Upper lobe of right lung (tissue), 1 donor: ENCODE results near the gene SMCR8. TPM values are rescaled to one million over a fixed set of nuclear protein-coding genes. Genes with fewer than 3 reads are reported as not detected.
A peak's percentile ranks its signal among the peaks of the same experiment; 100 is the strongest.

Experiments
- ATAC-seq: fragments of 200-7000 bp; cut with Tn5 transposase; one replicate; pipeline ENCODE4 v1.9.1; 2020; ENCODE audit warnings: mild to moderate bottlenecking, moderate library complexity
- DNase-seq: peaks from one replicate; pipeline ENCODE4 v3.0.0-alpha.2; 2020
- H3K27ac ChIP-seq: fragments of 200-600 bp; one replicate; pipeline ENCODE4 v1.8.0; 2022
- H3K27me3 ChIP-seq: fragments of 200-600 bp; one replicate; pipeline ENCODE4 v1.8.0; 2022; ENCODE audit warnings: mild to moderate bottlenecking
- H3K36me3 ChIP-seq: fragments of 200-600 bp; one replicate; pipeline ENCODE4 v1.8.0; 2022
- H3K4me1 ChIP-seq: fragments of 200-600 bp; one replicate; pipeline ENCODE4 v1.8.0; 2022
- H3K4me3 ChIP-seq: fragments of 200-600 bp; one replicate; pipeline ENCODE4 v1.8.0; 2022; ENCODE audit warnings: mild to moderate bottlenecking
- H3K9me3 ChIP-seq: fragments of 200-600 bp; one replicate; pipeline ENCODE4 v1.8.0; 2022
- intact Hi-C: fragments of 100-400 bp; cut with DNase I; formaldehyde crosslinking; loops from one replicate; pipeline ENCODE4 v1.11.0; 2022
- total RNA-seq: library from RNA; stranded (reverse); fragmentation: NEBNext Ultra II Directional; extraction: Animal tissue kit (Norgen Biotek cat#: 25700); gene quantifications from one replicate; pipeline ENCODE4 v1.2.1, GENCODE V29; 2021
- TF ChIP-seq, protein P1 (sequence below): fragments of 200-600 bp; IDR thresholded peaks from one replicate; pipeline ENCODE4 v1.8.0; 2022; ENCODE audit warnings: antibody characterized with exemption
- donor health status: DM: no; HTN: yes; CAD: no; lungs with severe emphysema.

The SMCR8 gene
- total RNA-seq, 1 donor from 2014 or later: 25.2 TPM

DNA sequence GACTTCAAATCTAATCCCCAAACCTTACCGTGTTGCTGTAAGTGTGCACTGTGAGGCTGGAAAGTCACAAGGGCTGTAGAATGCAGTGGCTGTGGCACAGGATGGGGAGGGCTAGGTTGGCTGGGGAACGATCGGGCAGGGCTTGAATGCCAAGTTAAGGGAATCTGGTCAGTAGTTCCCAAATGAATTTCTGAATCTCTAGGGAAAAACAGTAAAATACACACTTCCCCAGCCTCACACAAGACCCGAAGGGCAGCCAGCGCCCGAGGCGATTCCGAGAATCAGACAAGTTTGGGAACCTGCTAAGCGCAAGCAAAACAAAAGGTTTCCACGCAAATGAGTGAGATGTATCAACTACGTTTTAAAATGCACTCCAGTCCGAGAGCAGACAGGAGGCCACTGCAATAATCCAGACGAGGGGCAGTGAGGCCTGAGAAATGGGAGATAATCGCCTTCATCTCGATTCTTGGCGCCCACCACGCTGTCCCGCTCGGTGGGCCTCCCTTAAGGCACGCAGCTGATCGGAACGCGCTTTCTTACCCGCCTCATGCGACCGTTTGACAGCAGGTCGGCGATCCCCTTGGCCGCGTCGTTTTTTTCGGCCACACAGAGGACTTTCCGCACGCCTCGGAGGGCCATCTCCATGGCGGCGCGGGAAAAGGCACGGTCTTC lies 898 bp upstream of the SMCR8 start:
- intact Hi-C loops: no loop called here
- DNase-seq (no peak), ATAC-seq (no peak)
- Histone ChIP-seq H3K27me3 (no peaks in the 10 kb centered on the region), H3K9me3 (no peaks in the 10 kb centered on the region), H3K36me3 (peaks cover 30% of the 10 kb centered on the region), H3K4me3 (peak overlapping the region; percentile 97), H3K27ac (peak overlapping the region; percentile 98), H3K4me1 (peaks cover 61% of the 10 kb centered on the region)
- TF ChIP-seq, protein P1, sequence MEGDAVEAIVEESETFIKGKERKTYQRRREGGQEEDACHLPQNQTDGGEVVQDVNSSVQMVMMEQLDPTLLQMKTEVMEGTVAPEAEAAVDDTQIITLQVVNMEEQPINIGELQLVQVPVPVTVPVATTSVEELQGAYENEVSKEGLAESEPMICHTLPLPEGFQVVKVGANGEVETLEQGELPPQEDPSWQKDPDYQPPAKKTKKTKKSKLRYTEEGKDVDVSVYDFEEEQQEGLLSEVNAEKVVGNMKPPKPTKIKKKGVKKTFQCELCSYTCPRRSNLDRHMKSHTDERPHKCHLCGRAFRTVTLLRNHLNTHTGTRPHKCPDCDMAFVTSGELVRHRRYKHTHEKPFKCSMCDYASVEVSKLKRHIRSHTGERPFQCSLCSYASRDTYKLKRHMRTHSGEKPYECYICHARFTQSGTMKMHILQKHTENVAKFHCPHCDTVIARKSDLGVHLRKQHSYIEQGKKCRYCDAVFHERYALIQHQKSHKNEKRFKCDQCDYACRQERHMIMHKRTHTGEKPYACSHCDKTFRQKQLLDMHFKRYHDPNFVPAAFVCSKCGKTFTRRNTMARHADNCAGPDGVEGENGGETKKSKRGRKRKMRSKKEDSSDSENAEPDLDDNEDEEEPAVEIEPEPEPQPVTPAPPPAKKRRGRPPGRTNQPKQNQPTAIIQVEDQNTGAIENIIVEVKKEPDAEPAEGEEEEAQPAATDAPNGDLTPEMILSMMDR: no peak

DNA sequence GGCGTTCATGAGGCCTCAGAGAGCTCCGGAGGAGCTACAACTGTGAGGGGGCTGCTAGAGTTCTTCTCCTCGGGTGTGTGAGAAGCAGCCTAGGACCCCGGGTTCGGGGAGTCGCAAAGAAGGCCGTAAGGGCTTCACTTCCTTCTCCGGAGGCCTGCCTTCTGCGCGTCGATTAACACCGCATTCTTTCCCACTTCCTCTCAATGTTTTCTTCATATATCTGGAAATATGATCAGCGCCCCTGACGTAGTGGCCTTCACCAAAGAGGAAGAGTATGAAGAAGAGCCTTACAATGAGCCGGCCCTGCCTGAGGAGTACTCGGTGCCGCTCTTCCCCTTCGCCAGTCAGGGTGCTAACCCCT lies 449 bp downstream of the SMCR8 start:
- DNase-seq (no peak), ATAC-seq (peak; percentile 8)
- intact Hi-C loops: no loop called here
- peaks cover 74% of the 10 kb centered on the region for H3K4me1 ChIP-seq
- H3K36me3 ChIP-seq: peaks cover 40% of the 10 kb centered on the region
- H3K27me3 ChIP-seq: no peaks in the 10 kb centered on the region
- H3K27ac ChIP-seq: peak overlapping the region; percentile 98
- TF ChIP-seq, protein P1: no peak
- H3K4me3 ChIP-seq: peak overlapping the region; percentile 97
- H3K9me3 ChIP-seq: no peaks in the 10 kb centered on the region

DNA sequence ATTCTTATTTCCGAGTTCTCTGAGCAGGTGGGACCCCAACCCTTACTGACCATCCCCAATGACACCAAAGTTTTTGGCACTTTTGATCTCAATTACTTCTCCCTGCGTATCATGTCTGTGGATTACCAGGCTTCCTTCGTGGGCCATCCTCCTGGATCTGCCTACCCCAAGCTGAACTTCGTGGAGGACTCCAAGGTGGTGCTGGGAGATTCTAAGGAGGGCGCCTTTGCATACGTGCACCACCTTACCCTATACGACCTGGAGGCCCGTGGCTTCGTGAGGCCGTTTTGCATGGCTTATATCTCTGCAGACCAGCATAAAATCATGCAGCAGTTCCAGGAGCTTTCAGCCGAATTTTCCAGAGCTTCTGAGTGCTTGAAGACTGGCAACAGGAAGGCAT lies 868 bp downstream of the SMCR8 start:
- Histone ChIP-seq H3K27ac (peak overlapping the region; percentile 98), H3K4me1 (peaks cover 77% of the 10 kb centered on the region), H3K4me3 (peak overlapping the region; percentile 97), H3K36me3 (peaks cover 42% of the 10 kb centered on the region), H3K27me3 (no peaks in the 10 kb centered on the region), H3K9me3 (no peaks in the 10 kb centered on the region)
- ATAC-seq: no peak
- DNase-seq: no peak
- intact Hi-C loops: no loop called here
- TF ChIP-seq, protein P1: no peak

- no peaks in the 10 kb centered on the region for H3K27me3 ChIP-seq
- ATAC-seq: no peak
- intact Hi-C loops: no loop called here
- peaks cover 63% of the 10 kb centered on the region for H3K4me1 ChIP-seq
- H3K4me3 ChIP-seq: peak overlapping the region; percentile 17
- no peaks in the 10 kb centered on the region for H3K9me3 ChIP-seq
- DNase-seq: no peak
- H3K36me3 ChIP-seq: peaks cover 54% of the 10 kb centered on the region
- H3K27ac ChIP-seq: no peak overlapping the region
- TF ChIP-seq, protein P1: no peak
Observed at GRCh38 chr17:18318117-18318516, 3.0 kb downstream of the SMCR8 start.

DNA sequence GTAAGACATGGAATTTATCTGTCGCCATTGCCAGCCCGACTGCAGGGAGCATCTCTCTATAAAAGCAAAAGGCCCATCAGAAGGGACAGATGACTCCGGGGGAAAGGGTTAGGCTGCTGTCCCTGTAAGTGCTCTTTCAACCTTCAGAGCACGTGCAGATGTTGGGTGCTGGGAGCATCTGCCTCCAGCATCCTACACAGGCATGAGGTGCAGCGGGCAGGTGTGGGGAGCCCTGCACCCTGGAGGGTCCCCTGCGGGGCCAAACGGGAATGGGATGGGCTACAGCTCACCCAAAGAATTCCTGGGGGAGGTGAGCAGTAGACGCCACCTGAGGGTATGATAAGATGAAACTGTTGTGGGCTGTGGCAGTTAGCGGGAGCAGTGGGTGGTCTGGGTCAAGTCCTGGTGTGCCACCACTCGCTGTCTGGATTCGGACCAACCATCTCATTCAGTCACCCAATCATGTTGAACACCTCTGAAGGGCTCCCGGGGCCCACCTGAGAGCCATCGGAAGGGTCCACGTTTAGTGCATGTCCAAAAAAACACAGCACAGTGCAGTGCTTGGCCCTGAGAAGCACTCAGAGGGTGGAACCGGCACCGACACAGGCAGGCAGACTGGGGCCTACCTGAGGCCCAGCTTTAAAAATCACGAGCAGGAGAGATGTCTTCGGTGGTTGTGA lies 3.8 kb downstream of the SMCR8 start:
- no peak for DNase-seq
- no peaks in the 10 kb centered on the region for H3K9me3 ChIP-seq
- peak overlapping the region; percentile 17 for H3K4me3 ChIP-seq
- H3K36me3 ChIP-seq: peaks cover 62% of the 10 kb centered on the region
- H3K4me1 ChIP-seq: peaks cover 55% of the 10 kb centered on the region
- no peaks in the 10 kb centered on the region for H3K27me3 ChIP-seq
- intact Hi-C loops: no loop called here
- TF ChIP-seq, protein P1: no peak
- no peak overlapping the region for H3K27ac ChIP-seq
- ATAC-seq: no peak
